Pancreas (tissue), 10 donors: Measurements from ENCODE around the gene LAMTOR4. TPM values are rescaled to one million over a fixed set of nuclear protein-coding genes. Genes with fewer than 3 reads are reported as not detected.

Experiments used
- ATAC-seq, 4 donors: fragments of 200-7000 bp; cut with Tn5 transposase; one replicate each; pipeline versions ENCODE4 v1.8.0 to v1.9.1; 2020; ENCODE audit warnings: mild to moderate bottlenecking in 4 of 4, moderate library complexity in 4 of 4
- DNase-seq, 6 donors: peaks; one replicate each; pipeline ENCODE4 v3.0.0-alpha.2; 2020
- FAIRE-seq: peaks from 2 replicates; lab custom pipeline; 2012; peaks lifted over from hg19 to GRCh38; lab: Jason Lieb, UNC
- H3K27ac ChIP-seq, 4 donors: fragments of 200-600 bp; sonication (generic); 1 replicate in 3 of 4; 2 replicates in 1 of 4; pipeline versions ENCODE4 v1.5.0 to v1.8.0; 2020
- H3K27me3 ChIP-seq, 4 donors: fragments of 200-600 bp; one replicate each; pipeline ENCODE4 v1.8.0; 2021
- H3K36me3 ChIP-seq, 3 donors: fragments of 200-600 bp; sonication (generic) in 1 of 3; one replicate each; pipeline versions ENCODE4 v1.5.0 to v1.8.0; 2020 to 2021
- H3K4me1 ChIP-seq, 3 donors: fragments of 200-600 bp; one replicate each; pipeline ENCODE4 v1.8.0; 2021
- H3K4me3 ChIP-seq, 4 donors: fragments of 200-600 bp; sonication (generic) in 2 of 4; one replicate each; pipeline versions ENCODE4 v1.5.0 to v1.8.0; 2020 to 2021
- H3K9me3 ChIP-seq, 4 donors: fragments of 200-600 bp; one replicate each; pipeline ENCODE4 v1.8.0; 2021
- CTCF ChIP-seq, 4 donors: fragments of 200-600 bp; sonication (generic) in 3 of 4; IDR thresholded peaks; one replicate each; pipeline versions ENCODE4 v1.5.0 to v1.8.0; 2021; ENCODE audit warnings: antibody characterized with exemption in 4 of 4
- WGBS, 2 donors: extraction: QIAGEN DNeasy Blood & Tissue Kit; methylation state at CpG; one replicate each; pipeline ENCODE4 v1.1.7; 2013; 5-methylcytosine and 5-hydroxymethylcytosine counted together
- intact Hi-C, 3 donors: fragments of 100-400 bp; cut with DNase I; formaldehyde crosslinking; loops; one replicate each; pipeline versions ENCODE4 v1.11.1 to v1.14.2; 2022
- polyA plus RNA-seq, 2 donors: library from polyadenylated mRNA; stranded (reverse); fragments of 200-250 nt; gene quantifications; one replicate each; pipeline ENCODE4 v1.2.3, GENCODE V29; 2013
- total RNA-seq, 6 donors: library from RNA; stranded (reverse); fragmentation: NEBNext Ultra II Directional in 4 of 6; extraction: Animal tissue kit (Norgen Biotek cat#: 25700) in 4 of 6; gene quantifications; one replicate each; pipeline versions ENCODE4 v1.2.1 to v1.2.4, GENCODE V29; 2021 to 2023
- donor health status: healthy with polysubstance abuse.
- donor health status: DM: no; HTN: no; CAD: no; lungs with moderate emphysema.
- donor health status: DM: no; HTN: no; CAD: no.
- donor health status: control.
- donor health status: control.
- donor health status: Bipolar disorder and iron deficiency.
- donor health status: DM: yes; HTN: yes; CAD: no.
- donor health status: DM: no; HTN: no; CAD: no.
- donor health status: DM: no; HTN: no; CAD: no.
- donor health status: DM: yes; HTN: yes; CAD: no.

LAMTOR4 gene
- total and polyA plus RNA-seq, 8 donors = 43.8 to 209 (median 55.6) TPM

GRCh38 chr7:100102950-100103840 lies 45.5 kb upstream of the LAMTOR4 start:
- DNase-seq (no peak), FAIRE-seq (no peak), ATAC-seq (no peak)
- Histone ChIP-seq H3K4me1 (peaks cover 0 to 16% (median 4%) of the 10 kb centered on the region in 3 donors), H3K4me3 (no peak overlapping the region), H3K27me3 (no peaks in the 10 kb centered on the region), H3K9me3 (no peaks in the 10 kb centered on the region), H3K27ac (no peak overlapping the region), H3K36me3 (peaks cover 0 to 19% (median under 1%) of the 10 kb centered on the region in 3 donors)
- intact Hi-C loops = no loop called here
- no peak for TF ChIP-seq CTCF (IDR thresholded peaks at IDR 0.05)
- WGBS, 2 donors = 89 to 92% methylated on average over 17 of the region's 17 CpGs

GRCh38 chr7:100105534-100105933 lies 43.2 kb upstream of the LAMTOR4 start:
- no peak overlapping the region for H3K4me3 ChIP-seq
- H3K9me3 ChIP-seq = no peaks in the 10 kb centered on the region
- H3K27ac ChIP-seq = no peak overlapping the region
- WGBS, 2 donors = 93 to 95% methylated on average over 4 of the region's 4 CpGs
- FAIRE-seq (no peak), ATAC-seq (no peak), DNase-seq (no peak)
- H3K36me3 ChIP-seq = peaks cover 0 to 12% (median 0%) of the 10 kb centered on the region in 3 donors
- TF ChIP-seq CTCF (IDR thresholded peaks at IDR 0.05) = no peak
- peaks cover 0 to 7% (median 0%) of the 10 kb centered on the region in 3 donors for H3K4me1 ChIP-seq
- intact Hi-C loops = no loop called here
- no peaks in the 10 kb centered on the region for H3K27me3 ChIP-seq

GRCh38 chr7:100106633-100107032 lies 42.1 kb upstream of the LAMTOR4 start:
- WGBS, 2 donors = 77 to 81% methylated on average over 17 of the region's 17 CpGs
- DNase-seq (no peak), FAIRE-seq (no peak), ATAC-seq (no peak)
- intact Hi-C loops = no loop called here
- Histone ChIP-seq H3K36me3 (peaks cover 0 to 16% (median 0%) of the 10 kb centered on the region in 3 donors), H3K27ac (no peak overlapping the region), H3K4me1 (peaks cover 0 to 7% (median 0%) of the 10 kb centered on the region in 3 donors), H3K27me3 (no peaks in the 10 kb centered on the region), H3K9me3 (no peaks in the 10 kb centered on the region), H3K4me3 (no peak overlapping the region)
- TF ChIP-seq CTCF (IDR thresholded peaks at IDR 0.05) = no peak

GRCh38 chr7:100107125-100107737 lies 41.5 kb upstream of the LAMTOR4 start:
- no peak for FAIRE-seq
- Histone ChIP-seq H3K4me1 (peaks cover 0 to 4% (median 0%) of the 10 kb centered on the region in 3 donors), H3K27me3 (no peaks in the 10 kb centered on the region), H3K27ac (no peak overlapping the region), H3K9me3 (no peaks in the 10 kb centered on the region), H3K4me3 (no peak overlapping the region), H3K36me3 (peaks cover 0 to 22% (median 0%) of the 10 kb centered on the region in 3 donors)
- no peak for TF ChIP-seq CTCF (IDR thresholded peaks at IDR 0.05)
- WGBS, 2 donors = 89% methylated on average over 25 of the region's 25 CpGs
- DNase-seq = no peak
- intact Hi-C loops = no loop called here
- ATAC-seq = no peak
